ENCODE results near the gene PCDH1.

PCDH1 gene

DNA sequence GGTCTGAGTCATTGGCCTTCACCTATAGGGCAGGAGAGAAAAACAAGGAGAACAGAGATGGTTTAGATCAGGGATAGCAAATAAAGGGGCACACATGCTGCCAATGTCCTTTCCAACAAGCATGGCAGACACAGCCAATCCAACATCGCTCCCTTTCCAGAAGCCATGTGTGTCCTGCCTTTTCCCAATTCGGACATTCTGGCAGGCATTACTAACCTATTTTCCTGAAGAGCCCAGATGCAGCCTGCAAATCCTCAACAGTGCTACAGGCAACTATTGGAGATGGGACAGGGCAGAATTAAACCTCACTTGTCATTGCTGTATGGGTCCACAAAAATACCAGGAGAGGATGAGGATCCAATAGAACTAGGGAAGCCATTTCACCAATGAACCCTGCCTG lies 12.8 kb downstream of the PCDH1 start:
- H3K27me3 ChIP-seq (ENCODE audit: insufficient read depth, low read length) = no peaks in the 10 kb centered on the region
- no peaks in the 10 kb centered on the region for H3K9me3 ChIP-seq (ENCODE audit: low read length)
- no peaks in the 10 kb centered on the region for H3K4me1 ChIP-seq (ENCODE audit: insufficient read depth, low read length)
- no peak overlapping the region for H2AFZ ChIP-seq (ENCODE audit: low read depth, low read length)
- H3K4me3 ChIP-seq (ENCODE audit: low read length) = no peak overlapping the region
- H3K36me3 ChIP-seq (ENCODE audit: insufficient read depth, low read length) = peaks cover 71% of the 10 kb centered on the region

DNA sequence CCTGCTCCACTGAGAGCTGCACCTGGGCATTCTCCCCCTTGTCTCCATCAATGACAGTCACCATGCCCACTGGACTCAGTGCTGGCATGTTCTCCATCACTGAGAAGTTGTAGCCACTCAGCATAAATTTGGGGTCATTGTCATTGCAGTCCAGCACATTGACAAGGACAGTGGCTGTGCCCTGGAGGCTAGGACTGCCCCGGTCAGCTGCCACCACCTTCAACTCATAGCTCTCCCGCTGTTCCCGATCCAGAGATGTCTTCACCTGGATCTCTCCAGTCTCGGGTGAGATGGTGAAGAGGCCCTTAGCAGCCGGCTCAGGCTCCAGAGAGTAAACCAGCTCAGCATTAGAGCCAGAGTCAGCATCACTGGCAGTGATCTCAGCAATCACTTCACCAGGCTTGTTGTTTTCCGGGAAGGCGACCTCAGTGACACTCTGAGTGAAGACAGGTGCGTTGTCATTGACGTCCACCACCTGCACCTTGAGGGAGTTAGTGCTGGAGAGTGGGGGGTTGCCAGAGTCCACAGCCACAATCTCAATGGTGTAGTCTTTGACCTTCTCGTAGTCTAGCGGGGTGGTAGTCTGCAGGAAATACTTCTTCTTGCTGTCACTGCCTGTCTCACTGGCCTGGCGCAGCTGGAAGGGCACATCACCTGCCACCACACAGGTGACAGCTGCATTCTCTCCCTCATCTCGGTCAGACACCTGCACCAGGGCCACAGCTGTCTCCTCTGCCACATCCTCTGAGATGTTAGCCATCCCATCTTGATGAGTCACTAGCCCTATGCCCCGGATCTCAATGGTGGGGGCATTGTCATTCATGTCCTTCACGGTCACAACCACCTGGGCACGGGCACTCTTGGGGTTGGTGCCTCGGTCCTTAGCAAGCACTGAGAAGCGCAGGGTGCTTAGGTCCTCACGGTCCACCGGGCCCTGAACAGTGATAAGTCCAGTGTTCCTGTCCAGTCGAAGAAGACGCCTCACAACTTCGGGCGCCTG lies 13.5 kb downstream of the PCDH1 start:
- Histone ChIP-seq H3K4me3 (ENCODE audit: low read length) (no peak overlapping the region), H3K27me3 (ENCODE audit: insufficient read depth, low read length) (no peaks in the 10 kb centered on the region), H3K36me3 (ENCODE audit: insufficient read depth, low read length) (peaks cover 71% of the 10 kb centered on the region), H2AFZ (ENCODE audit: low read depth, low read length) (no peak overlapping the region), H3K9me3 (ENCODE audit: low read length) (no peaks in the 10 kb centered on the region), H3K4me1 (ENCODE audit: insufficient read depth, low read length) (no peaks in the 10 kb centered on the region)

- Histone ChIP-seq H3K9me3 (ENCODE audit: low read length) (no peaks in the 10 kb centered on the region), H3K27me3 (ENCODE audit: insufficient read depth, low read length) (no peaks in the 10 kb centered on the region), H3K4me1 (ENCODE audit: insufficient read depth, low read length) (no peaks in the 10 kb centered on the region), H3K36me3 (ENCODE audit: insufficient read depth, low read length) (peaks cover 68% of the 10 kb centered on the region), H3K4me3 (ENCODE audit: low read length) (no peak overlapping the region), H2AFZ (ENCODE audit: low read depth, low read length) (no peak overlapping the region)
Measured at GRCh38 chr5:141863569-141864178, 14.5 kb downstream of the PCDH1 start.

DNA sequence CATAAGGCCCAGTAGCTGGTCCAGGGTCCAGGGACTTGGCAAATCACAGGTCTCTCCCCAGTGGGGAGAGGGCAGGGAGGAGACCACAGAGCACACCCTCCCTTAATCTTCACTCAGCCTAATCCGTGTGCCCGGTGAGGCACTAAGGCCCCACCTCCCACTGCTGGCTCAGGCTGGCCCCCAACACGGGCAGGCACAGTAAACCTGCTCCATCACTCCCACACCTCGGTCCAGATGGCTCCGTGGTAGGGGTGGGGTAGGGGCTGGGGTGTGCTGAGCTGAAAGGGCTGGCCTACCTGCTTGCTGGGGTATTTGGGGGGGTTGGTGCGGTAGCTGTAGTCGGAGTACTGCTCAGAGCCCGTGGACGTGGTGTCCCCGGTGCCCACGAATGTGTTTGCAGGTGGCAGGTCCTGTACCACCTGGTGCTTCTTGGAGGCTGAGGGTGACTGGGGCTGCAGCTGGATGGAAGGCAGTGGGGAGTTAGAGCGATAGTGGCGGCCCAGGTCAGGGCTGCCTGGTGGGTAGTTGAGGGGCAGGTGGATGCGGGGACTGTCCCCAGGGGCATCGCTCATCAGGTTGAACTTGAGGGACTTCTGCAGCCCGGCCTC lies 15.2 kb downstream of the PCDH1 start:
- peaks cover 61% of the 10 kb centered on the region for H3K36me3 ChIP-seq (ENCODE audit: insufficient read depth, low read length)
- H3K4me3 ChIP-seq (ENCODE audit: low read length) = no peak overlapping the region
- no peaks in the 10 kb centered on the region for H3K27me3 ChIP-seq (ENCODE audit: insufficient read depth, low read length)
- no peaks in the 10 kb centered on the region for H3K4me1 ChIP-seq (ENCODE audit: insufficient read depth, low read length)
- H2AFZ ChIP-seq (ENCODE audit: low read depth, low read length) = no peak overlapping the region
- no peaks in the 10 kb centered on the region for H3K9me3 ChIP-seq (ENCODE audit: low read length)

DNA sequence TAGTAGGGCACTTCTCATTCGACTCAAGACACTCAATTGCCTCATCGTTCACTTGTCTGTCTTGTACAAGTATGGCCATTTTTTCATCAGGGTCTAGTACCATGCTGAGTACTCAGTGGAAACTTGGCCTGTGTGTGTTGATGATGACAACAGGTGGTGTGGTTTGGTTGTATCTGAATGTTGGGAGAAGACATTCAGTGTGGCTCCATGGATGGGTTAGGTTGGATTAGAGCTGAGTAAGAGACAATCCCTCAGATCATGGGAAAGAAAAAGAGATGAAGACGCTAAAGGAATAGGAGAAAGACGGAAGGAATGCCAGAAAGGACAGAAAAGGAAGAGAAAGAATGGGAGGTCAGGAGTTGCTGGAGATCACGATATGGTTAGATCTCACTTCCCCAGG lies 17.0 kb downstream of the PCDH1 start:
- no peaks in the 10 kb centered on the region for H3K27me3 ChIP-seq (ENCODE audit: insufficient read depth, low read length)
- no peaks in the 10 kb centered on the region for H3K9me3 ChIP-seq (ENCODE audit: low read length)
- no peaks in the 10 kb centered on the region for H3K4me1 ChIP-seq (ENCODE audit: insufficient read depth, low read length)
- H3K4me3 ChIP-seq (ENCODE audit: low read length) = no peak overlapping the region
- H2AFZ ChIP-seq (ENCODE audit: low read depth, low read length) = no peak overlapping the region
- peaks cover 54% of the 10 kb centered on the region for H3K36me3 ChIP-seq (ENCODE audit: insufficient read depth, low read length)

DNA sequence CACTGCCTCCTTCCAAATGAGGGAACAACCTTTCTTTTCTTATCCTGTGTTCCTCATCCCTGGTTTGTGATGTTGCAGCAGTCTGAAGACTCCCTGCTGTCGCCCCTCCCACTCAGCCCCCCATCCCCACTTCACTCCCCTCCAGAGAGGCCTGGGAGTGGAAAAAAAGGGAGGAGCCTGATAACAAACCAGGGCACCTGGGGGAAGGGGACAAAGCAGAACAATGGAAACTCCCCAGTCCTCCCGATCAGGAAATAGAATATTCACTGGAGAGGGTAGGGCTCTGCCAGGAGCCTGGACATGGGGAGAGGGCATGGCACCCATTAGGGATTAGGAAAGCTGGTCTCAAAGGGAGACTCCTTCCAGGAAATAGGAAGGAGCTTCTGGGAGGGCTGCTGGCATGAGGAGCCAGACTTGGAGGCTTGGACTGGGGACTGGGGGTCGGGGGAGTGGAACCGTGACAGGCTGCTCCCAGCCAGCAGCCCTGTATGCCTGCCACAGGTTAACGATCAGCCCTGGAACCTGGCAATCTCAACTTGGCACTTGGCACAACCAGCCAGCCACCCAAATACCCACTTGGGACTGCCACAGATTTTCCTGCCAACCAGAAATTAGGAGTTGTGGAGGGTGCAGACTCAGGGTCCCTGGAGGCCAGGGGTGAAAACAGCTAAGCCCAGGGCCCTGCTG lies 20.0 kb downstream of the PCDH1 start:
- Histone ChIP-seq H3K27me3 (ENCODE audit: insufficient read depth, low read length) (no peaks in the 10 kb centered on the region), H3K9me3 (ENCODE audit: low read length) (no peaks in the 10 kb centered on the region), H3K4me3 (ENCODE audit: low read length) (no peak overlapping the region), H3K36me3 (ENCODE audit: insufficient read depth, low read length) (peaks cover 36% of the 10 kb centered on the region), H3K4me1 (ENCODE audit: insufficient read depth, low read length) (peaks cover 12% of the 10 kb centered on the region), H2AFZ (ENCODE audit: low read depth, low read length) (no peak overlapping the region)

GRCh38 chr5:141857226-141857625 lies 21.0 kb downstream of the PCDH1 start:
- no peaks in the 10 kb centered on the region for H3K9me3 ChIP-seq (ENCODE audit: low read length)
- H3K36me3 ChIP-seq (ENCODE audit: insufficient read depth, low read length) = peaks cover 27% of the 10 kb centered on the region
- no peaks in the 10 kb centered on the region for H3K27me3 ChIP-seq (ENCODE audit: insufficient read depth, low read length)
- no peak overlapping the region for H2AFZ ChIP-seq (ENCODE audit: low read depth, low read length)
- H3K4me1 ChIP-seq (ENCODE audit: insufficient read depth, low read length) = peaks cover 12% of the 10 kb centered on the region
- no peak overlapping the region for H3K4me3 ChIP-seq (ENCODE audit: low read length)

DNA sequence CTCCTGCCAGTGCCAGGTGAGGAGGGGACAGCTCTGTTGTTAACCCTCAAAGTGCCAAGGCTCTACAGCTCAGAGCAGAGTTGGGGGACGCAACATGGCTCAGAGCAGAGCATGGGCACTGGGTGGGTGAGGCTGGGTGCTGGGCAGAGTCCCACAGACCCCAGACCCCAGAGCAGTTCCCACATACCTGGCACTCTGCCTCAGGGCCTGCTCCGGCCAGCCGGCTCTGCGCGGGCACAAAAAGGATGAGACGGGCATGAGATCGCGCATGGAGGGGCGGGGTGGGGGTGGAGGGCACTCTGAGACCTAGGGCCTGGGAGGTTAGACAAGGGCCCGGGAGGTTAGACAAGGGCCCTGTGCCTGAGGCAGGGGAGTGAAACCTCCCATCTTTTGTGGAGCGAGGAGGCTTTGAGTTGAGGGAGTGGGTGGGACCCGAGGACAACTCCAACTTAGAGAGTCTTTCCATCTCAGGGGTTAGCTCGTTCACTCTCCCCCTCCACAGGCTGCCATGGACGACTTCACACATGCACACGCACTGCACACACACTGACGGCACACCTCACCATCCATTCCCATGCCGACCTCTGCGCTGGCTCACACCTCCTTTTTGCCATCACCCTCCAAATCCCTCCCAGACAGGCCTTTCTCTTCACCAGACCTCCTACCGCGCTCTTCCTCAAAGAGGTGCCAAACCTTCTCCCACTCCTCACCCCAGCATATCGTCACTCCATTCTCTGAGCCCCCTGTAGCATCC lies 22.0 kb downstream of the PCDH1 start:
- Histone ChIP-seq H2AFZ (ENCODE audit: low read depth, low read length) (no peak overlapping the region), H3K4me3 (ENCODE audit: low read length) (no peak overlapping the region), H3K27me3 (ENCODE audit: insufficient read depth, low read length) (no peaks in the 10 kb centered on the region), H3K36me3 (ENCODE audit: insufficient read depth, low read length) (peaks cover 22% of the 10 kb centered on the region), H3K9me3 (ENCODE audit: low read length) (no peaks in the 10 kb centered on the region), H3K4me1 (ENCODE audit: insufficient read depth, low read length) (peaks cover 12% of the 10 kb centered on the region)

DNA sequence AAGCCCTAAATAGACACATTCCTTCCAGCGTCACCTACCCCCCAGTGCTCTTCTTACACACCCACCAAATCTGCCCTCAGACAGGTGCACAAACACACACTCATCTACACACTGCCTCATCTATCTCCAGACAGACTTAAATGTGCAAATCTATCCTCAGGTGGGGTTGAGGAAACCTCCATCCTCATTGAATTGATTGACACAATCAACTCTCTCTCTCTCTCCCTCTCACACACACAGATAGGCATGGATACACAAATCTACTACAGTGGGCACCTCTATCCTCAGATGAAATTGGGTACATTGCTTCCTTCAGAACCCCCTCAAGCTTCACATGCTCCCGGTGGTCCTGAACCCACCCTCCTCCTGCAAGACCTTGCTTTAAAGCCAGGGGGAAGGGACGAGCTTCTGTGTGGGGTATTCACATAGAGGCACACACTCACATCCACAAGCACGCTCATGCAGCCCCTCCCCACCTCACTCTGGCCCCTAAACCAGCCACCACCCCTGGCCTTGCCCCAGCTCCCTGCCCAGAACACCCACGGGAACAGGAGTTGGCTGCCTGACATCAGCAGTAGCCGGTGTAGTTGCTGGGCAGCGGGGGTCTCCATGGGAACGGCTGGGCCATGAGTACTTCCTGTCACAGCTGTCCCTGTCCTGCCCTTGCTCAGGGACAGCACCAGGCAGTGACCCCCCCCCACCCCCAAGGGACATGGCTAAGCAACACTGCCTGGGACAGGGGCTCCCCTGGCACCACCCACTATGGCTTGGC lies 22.8 kb downstream of the PCDH1 start:
- Histone ChIP-seq H3K4me1 (ENCODE audit: insufficient read depth, low read length) (peaks cover 18% of the 10 kb centered on the region), H3K36me3 (ENCODE audit: insufficient read depth, low read length) (peaks cover 22% of the 10 kb centered on the region), H2AFZ (ENCODE audit: low read depth, low read length) (no peak overlapping the region), H3K9me3 (ENCODE audit: low read length) (no peaks in the 10 kb centered on the region), H3K27me3 (ENCODE audit: insufficient read depth, low read length) (no peaks in the 10 kb centered on the region), H3K4me3 (ENCODE audit: low read length) (no peak overlapping the region)

- Histone ChIP-seq H3K9me3 (ENCODE audit: low read length) (no peaks in the 10 kb centered on the region), H3K4me1 (ENCODE audit: insufficient read depth, low read length) (peaks cover 28% of the 10 kb centered on the region), H2AFZ (ENCODE audit: low read depth, low read length) (no peak overlapping the region), H3K27me3 (ENCODE audit: insufficient read depth, low read length) (no peaks in the 10 kb centered on the region), H3K4me3 (ENCODE audit: low read length) (no peak overlapping the region), H3K36me3 (ENCODE audit: insufficient read depth, low read length) (peaks cover 22% of the 10 kb centered on the region)
Measured at GRCh38 chr5:141853895-141854626, 24.1 kb downstream of the PCDH1 start.

DNA sequence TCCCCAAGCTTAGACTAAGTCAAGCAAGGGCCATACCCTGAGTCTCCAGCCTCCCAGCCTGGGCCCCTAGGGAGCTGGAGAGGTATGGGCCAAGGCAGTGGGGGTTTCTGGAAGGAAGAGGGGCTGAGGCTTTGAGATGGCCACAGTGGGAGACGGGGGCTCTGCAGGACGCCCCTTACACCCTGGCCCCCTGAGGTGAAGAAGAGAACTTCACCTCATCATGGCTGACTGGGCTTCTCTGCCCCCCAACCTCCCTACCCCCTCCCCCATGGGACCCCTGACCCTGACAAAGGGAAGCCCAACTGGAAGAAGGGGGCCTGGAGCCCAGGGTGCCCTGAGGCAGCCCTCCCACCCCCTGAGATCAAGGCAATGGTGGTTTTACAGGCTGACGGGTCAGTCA lies 25.8 kb downstream of the PCDH1 start:
- no peaks in the 10 kb centered on the region for H3K27me3 ChIP-seq (ENCODE audit: insufficient read depth, low read length)
- no peak overlapping the region for H2AFZ ChIP-seq (ENCODE audit: low read depth, low read length)
- H3K4me3 ChIP-seq (ENCODE audit: low read length) = no peak overlapping the region
- H3K4me1 ChIP-seq (ENCODE audit: insufficient read depth, low read length) = peaks cover 34% of the 10 kb centered on the region
- no peaks in the 10 kb centered on the region for H3K9me3 ChIP-seq (ENCODE audit: low read length)
- H3K36me3 ChIP-seq (ENCODE audit: insufficient read depth, low read length) = peaks cover 21% of the 10 kb centered on the region
